PC-3 (cell line): ENCODE measurements around the gene EYS. TPM values are rescaled to one million over a fixed set of nuclear protein-coding genes. Genes with fewer than 3 reads are reported as not detected.
"Not testable (repeated sequence)": the region's sequence is repeated elsewhere in the genome, so short reads cannot be mapped to it uniquely, and the experiment has no call there.

Experiments used
- ATAC-seq: fragments of 200-7000 bp; cut with Tn5 transposase; 2 replicates; pipeline ENCODE4 v1.9.1; 2020; ENCODE audit warnings: mild to moderate bottlenecking, moderate library complexity
- BruUV-seq: library from RNA; stranded (reverse); fragments of 400-500 nt; replicated peaks from 2 replicates; lab custom pipeline; 2021; lab: Mats Ljungman, UMichigan
- CTCF ChIA-PET: fragments of 300-600 bp; sonication (Branson Sonifier 250); formaldehyde crosslinking; loops from one replicate; lab custom pipeline; 2022; ENCODE audit warnings: antibody characterized with exemption; lab: Charles Lee
- POLR2A ChIA-PET: fragments of 300-600 bp; sonication (Branson Sonifier 250); formaldehyde crosslinking; loops from one replicate; lab custom pipeline; 2022; ENCODE audit warnings: antibody characterized with exemption; ENCODE audit not compliant: unreplicated experiment; lab: Charles Lee
- DNase-seq: peaks from one replicate; pipeline ENCODE4 v3.0.0-alpha.2; 2015
- H2AFZ ChIP-seq: fragments of 300-600 bp; sonication (generic); 2 replicates; pipeline ENCODE4 v1.6.0; 2016; ENCODE audit warnings: antibody characterized with exemption, low read length
- H3F3A ChIP-seq: fragments of 300-600 bp; sonication (generic); one replicate; pipeline ENCODE4 v1.6.0; 2017; ENCODE audit warnings: antibody characterized with exemption, low read length, control low read depth, mild to moderate bottlenecking; ENCODE audit not compliant: unreplicated experiment
- H3K27ac ChIP-seq: fragments of 300-600 bp; sonication (generic); 2 replicates; pipeline ENCODE4 v1.5.1; 2016; ENCODE audit warnings: mild to moderate bottlenecking, low read length
- H3K27me3 ChIP-seq: fragments of 300-600 bp; sonication (generic); 2 replicates; pipeline ENCODE4 v1.6.1; 2016; ENCODE audit warnings: low read length, mixed read lengths
- H3K36me3 ChIP-seq: fragments of 300-600 bp; sonication (generic); 2 replicates; pipeline ENCODE4 v1.6.1; 2016; ENCODE audit warnings: low read depth, mixed run types, low read length, mixed read lengths
- H3K4me1 ChIP-seq: fragments of 300-600 bp; sonication (generic); 2 replicates; pipeline ENCODE4 v1.5.1; 2016; ENCODE audit warnings: low read length; ENCODE audit not compliant: insufficient read depth
- H3K4me2 ChIP-seq: fragments of 300-600 bp; sonication (generic); 2 replicates; pipeline ENCODE4 v1.6.0; 2016; ENCODE audit warnings: low read length
- H3K4me3 ChIP-seq: fragments of 300-600 bp; sonication (generic); 2 replicates; pipeline ENCODE4 v1.5.1; 2016; ENCODE audit warnings: mild to moderate bottlenecking, low read length, mixed read lengths
- H3K79me2 ChIP-seq: fragments of 300-600 bp; sonication (generic); 2 replicates; pipeline ENCODE4 v1.6.1; 2017; ENCODE audit warnings: low read length, mixed read lengths
- H3K9ac ChIP-seq: fragments of 300-600 bp; sonication (generic); 2 replicates; pipeline ENCODE4 v1.6.0; 2016; ENCODE audit warnings: mild to moderate bottlenecking, low read length
- H3K9me2 ChIP-seq: fragments of 300-600 bp; sonication (generic); replicated peaks from 2 replicates; pipeline ENCODE4 v1.6.1; 2016; ENCODE audit warnings: mixed run types, low read length, mixed read lengths
- H3K9me3 ChIP-seq: fragments of 300-600 bp; sonication (generic); 2 replicates; pipeline ENCODE4 v1.6.1; 2016; ENCODE audit warnings: low read length, mixed read lengths
- H4K20me1 ChIP-seq: fragments of 300-600 bp; sonication (generic); 2 replicates; pipeline ENCODE4 v1.6.1; 2016; ENCODE audit warnings: low read length, mixed read lengths
- CTCF ChIP-seq: fragments of 300-600 bp; sonication (generic); conservative IDR thresholded peaks from 2 replicates; pipeline ENCODE4 v1.5.1; 2017; ENCODE audit warnings: antibody characterized with exemption, low read depth, mild to moderate bottlenecking, low read length
- EZH2 ChIP-seq: fragments of 300-600 bp; sonication (generic); IDR thresholded peaks from one replicate; pipeline ENCODE4 v1.6.1; 2017; ENCODE audit warnings: antibody characterized with exemption, mild to moderate bottlenecking, low read length; ENCODE audit not compliant: unreplicated experiment
- EZH2phosphoT487 ChIP-seq: fragments of 300-600 bp; sonication (generic); IDR thresholded peaks from 2 replicates; pipeline ENCODE4 v1.6.1; 2018; ENCODE audit warnings: mild to moderate bottlenecking, antibody characterized with exemption, low read length, borderline replicate concordance
- intact Hi-C: fragments of 100-400 bp; cut with micrococcal nuclease; formaldehyde crosslinking; loops from 2 replicates; pipeline ENCODE4 v1.9.0; 2023
- total RNA-seq: library from RNA; depleted of rRNA; stranded (reverse); fragments of >200 nt; gene quantifications from 2 replicates; pipeline ENCODE4 v1.2.3, GENCODE V29; 2014

Gene EYS
- total RNA-seq, 1 experiment from 2014 or later = 0.07 TPM

- Histone ChIP-seq H2AFZ (no peak overlapping the region), H3K27me3 (no peaks in the 10 kb centered on the region), H3K9ac (no peak overlapping the region), H3F3A (no peaks in the 10 kb centered on the region), H4K20me1 (no peaks in the 10 kb centered on the region), H3K4me2 (no peak overlapping the region), H3K79me2 (no peaks in the 10 kb centered on the region), H3K9me2 (no peaks in the 10 kb centered on the region), H3K9me3 (no peaks in the 10 kb centered on the region), H3K36me3 (no peaks in the 10 kb centered on the region), H3K4me1 (no peaks in the 10 kb centered on the region), H3K4me3 (no peak overlapping the region), H3K27ac (no peak overlapping the region)
- BruUV-seq = no TSS peak
- CTCF ChIA-PET = no interaction called here
- ATAC-seq (no peak), DNase-seq (no peak)
- intact Hi-C loops = no loop called here
- POLR2A ChIA-PET = no interaction called here
- no peak for TF ChIP-seq EZH2phosphoT487
- TF ChIP-seq EZH2 = no peak
Measured at GRCh38 chr6:63856271-63856670, 1850.8 kb downstream of the EYS start.

GRCh38 chr6:63844287-63844686, 1862.7 kb downstream of the EYS start:
- Histone ChIP-seq H3K9me2 (no peaks in the 10 kb centered on the region), H3F3A (no peaks in the 10 kb centered on the region), H2AFZ (no peak overlapping the region), H3K4me2 (no peak overlapping the region), H3K4me3 (no peak overlapping the region), H3K27ac (no peak overlapping the region), H3K36me3 (no peaks in the 10 kb centered on the region), H4K20me1 (no peaks in the 10 kb centered on the region), H3K9me3 (no peaks in the 10 kb centered on the region), H3K4me1 (no peaks in the 10 kb centered on the region), H3K9ac (no peak overlapping the region), H3K27me3 (no peaks in the 10 kb centered on the region), H3K79me2 (no peaks in the 10 kb centered on the region)
- TF ChIP-seq CTCF = no peak
- no peak for DNase-seq
- POLR2A ChIA-PET = no interaction called here
- CTCF ChIA-PET = interaction anchor here (0.6 kb wide), 1 partner anchor 27 kb away, joined by 3 read pairs; no protein-coding TSS in a partner anchor
- no TSS peak for BruUV-seq
- intact Hi-C loops = no loop called here
- no peak for ATAC-seq

GRCh38 chr6:63839485-63839884, 1867.5 kb downstream of the EYS start:
- H3K27ac ChIP-seq = no peak overlapping the region
- CTCF ChIA-PET = no interaction called here
- H3K4me3 ChIP-seq = no peak overlapping the region
- no peaks in the 10 kb centered on the region for H3F3A ChIP-seq
- no peaks in the 10 kb centered on the region for H3K79me2 ChIP-seq
- POLR2A ChIA-PET = no interaction called here
- H3K9me3 ChIP-seq = no peaks in the 10 kb centered on the region
- no peak for TF ChIP-seq CTCF
- no peak for TF ChIP-seq EZH2
- TF ChIP-seq EZH2phosphoT487 = no peak
- no peaks in the 10 kb centered on the region for H3K27me3 ChIP-seq
- no peak for DNase-seq
- no peak for ATAC-seq
- H3K9me2 ChIP-seq = no peaks in the 10 kb centered on the region
- H2AFZ ChIP-seq = no peak overlapping the region
- intact Hi-C loops = no loop called here
- BruUV-seq = no TSS peak
- no peaks in the 10 kb centered on the region for H3K4me1 ChIP-seq
- H4K20me1 ChIP-seq = no peaks in the 10 kb centered on the region
- H3K4me2 ChIP-seq = no peak overlapping the region
- no peaks in the 10 kb centered on the region for H3K36me3 ChIP-seq
- no peak overlapping the region for H3K9ac ChIP-seq

- DNase-seq, ATAC-seq, H3F3A ChIP-seq, H3K9me3 ChIP-seq, POLR2A ChIA-PET, H3K27ac ChIP-seq, H3K9me2 ChIP-seq, H4K20me1 ChIP-seq, H3K9ac ChIP-seq, H2AFZ ChIP-seq, BruUV-seq, intact Hi-C loops, H3K27me3 ChIP-seq, H3K4me3 ChIP-seq, H3K4me2 ChIP-seq, H3K79me2 ChIP-seq, H3K4me1 ChIP-seq, CTCF ChIA-PET, H3K36me3 ChIP-seq: not testable (repeated sequence)
Measured at GRCh38 chr6:63828678-63829077, 1878.3 kb downstream of the EYS start.
